ENCODE measurements around the gene PERM1. TPM values are rescaled to one million over a fixed set of nuclear protein-coding genes. Genes with fewer than 3 reads are reported as not detected.
A peak's percentile ranks its signal among the peaks of the same experiment; 100 is the strongest.

Gene PERM1
- total and polyA plus RNA-seq, 2 of the 13 experiments (the other 11 are each of a cell fraction or from before 2014, with no cell fraction given): 0.04 to 0.29 TPM

GRCh38 chr1:966704-967300, 15.1 kb downstream of the PERM1 start (continued):
- TF ChIP-seq, protein P1, sequence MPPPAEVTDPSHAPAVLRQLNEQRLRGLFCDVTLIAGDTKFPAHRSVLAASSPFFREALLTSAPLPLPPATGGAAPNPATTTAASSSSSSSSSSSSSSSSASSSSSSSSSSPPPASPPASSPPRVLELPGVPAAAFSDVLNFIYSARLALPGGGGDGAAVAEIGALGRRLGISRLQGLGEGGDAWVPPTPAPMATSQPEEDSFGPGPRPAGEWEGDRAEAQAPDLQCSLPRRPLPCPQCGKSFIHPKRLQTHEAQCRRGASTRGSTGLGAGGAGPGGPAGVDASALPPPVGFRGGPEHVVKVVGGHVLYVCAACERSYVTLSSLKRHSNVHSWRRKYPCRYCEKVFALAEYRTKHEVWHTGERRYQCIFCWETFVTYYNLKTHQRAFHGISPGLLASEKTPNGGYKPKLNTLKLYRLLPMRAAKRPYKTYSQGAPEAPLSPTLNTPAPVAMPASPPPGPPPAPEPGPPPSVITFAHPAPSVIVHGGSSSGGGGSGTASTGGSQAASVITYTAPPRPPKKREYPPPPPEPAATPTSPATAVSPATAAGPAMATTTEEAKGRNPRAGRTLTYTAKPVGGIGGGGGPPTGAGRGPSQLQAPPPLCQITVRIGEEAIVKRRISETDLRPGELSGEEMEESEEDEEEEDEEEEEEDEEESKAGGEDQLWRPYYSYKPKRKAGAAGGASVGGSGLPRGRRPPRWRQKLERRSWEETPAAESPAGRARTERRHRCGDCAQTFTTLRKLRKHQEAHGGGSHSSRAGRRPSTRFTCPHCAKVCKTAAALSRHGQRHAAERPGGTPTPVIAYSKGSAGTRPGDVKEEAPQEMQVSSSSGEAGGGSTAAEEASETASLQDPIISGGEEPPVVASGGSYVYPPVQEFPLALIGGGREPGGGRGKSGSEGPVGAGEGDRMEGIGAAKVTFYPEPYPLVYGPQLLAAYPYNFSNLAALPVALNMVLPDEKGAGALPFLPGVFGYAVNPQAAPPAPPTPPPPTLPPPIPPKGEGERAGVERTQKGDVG (CRISPR knock-in tag; IDR thresholded peaks at IDR 0.05; ENCODE audit: borderline replicate concordance): peak; percentile 53; the same call in 1 of the 2 replicates
- TF ChIP-seq SOX6 (IDR thresholded peaks at IDR 0.05) (no peak), SOX6 (CRISPR knock-in tag; IDR thresholded peaks at IDR 0.05) (peak; percentile 56), ZNF737 (CRISPR knock-in tag; IDR thresholded peaks at IDR 0.05; ENCODE audit: borderline replicate concordance) (no peak), ZBTB2 (CRISPR knock-in tag; IDR thresholded peaks at IDR 0.05; ENCODE audit: low read depth) (peak; percentile 51; the same call in 1 of the 2 replicates), ETV5 (CRISPR knock-in tag; IDR thresholded peaks at IDR 0.05; ENCODE audit: borderline replicate concordance) (peak; percentile 36; the same call in 1 of the 2 replicates), GABPA (IDR thresholded peaks at IDR 0.05; ENCODE audit: low read depth, low read length) (no peak), GABPA (CRISPR knock-in tag; IDR thresholded peaks at IDR 0.05; ENCODE audit: low read depth) (no peak), ZBTB20 (CRISPR knock-in tag; IDR thresholded peaks at IDR 0.05; ENCODE audit: borderline replicate concordance, low read depth) (peak; percentile 43; the same call in 1 of the 2 replicates), RBM39 (IDR thresholded peaks at IDR 0.05; ENCODE audit: low read depth, low read length, poor library complexity, severe bottlenecking) (no peak), ZNF263 (CRISPR knock-in tag; IDR thresholded peaks at IDR 0.05) (peak; percentile 59; the same call in 1 of the 2 replicates), ZFP62 (CRISPR knock-in tag; IDR thresholded peaks at IDR 0.05) (no peak), CHD4 (IDR thresholded peaks at IDR 0.05; ENCODE audit: borderline replicate concordance, low read length) (no peak), ZNF782 (CRISPR knock-in tag; IDR thresholded peaks at IDR 0.05; ENCODE audit: borderline replicate concordance) (no peak), ZNF207 (IDR thresholded peaks at IDR 0.05; ENCODE audit: borderline replicate concordance) (no peak), ZNF790 (CRISPR knock-in tag; IDR thresholded peaks at IDR 0.05; ENCODE audit: borderline replicate concordance) (0 out of 2 replicates have a peak, but pooled peaks have one; percentile 65), HDAC1 (CRISPR knock-in tag; IDR thresholded peaks at IDR 0.05) (0 out of 2 replicates have a peak, but pooled peaks have one; percentile 28)
- TF ChIP-seq, protein P2, sequence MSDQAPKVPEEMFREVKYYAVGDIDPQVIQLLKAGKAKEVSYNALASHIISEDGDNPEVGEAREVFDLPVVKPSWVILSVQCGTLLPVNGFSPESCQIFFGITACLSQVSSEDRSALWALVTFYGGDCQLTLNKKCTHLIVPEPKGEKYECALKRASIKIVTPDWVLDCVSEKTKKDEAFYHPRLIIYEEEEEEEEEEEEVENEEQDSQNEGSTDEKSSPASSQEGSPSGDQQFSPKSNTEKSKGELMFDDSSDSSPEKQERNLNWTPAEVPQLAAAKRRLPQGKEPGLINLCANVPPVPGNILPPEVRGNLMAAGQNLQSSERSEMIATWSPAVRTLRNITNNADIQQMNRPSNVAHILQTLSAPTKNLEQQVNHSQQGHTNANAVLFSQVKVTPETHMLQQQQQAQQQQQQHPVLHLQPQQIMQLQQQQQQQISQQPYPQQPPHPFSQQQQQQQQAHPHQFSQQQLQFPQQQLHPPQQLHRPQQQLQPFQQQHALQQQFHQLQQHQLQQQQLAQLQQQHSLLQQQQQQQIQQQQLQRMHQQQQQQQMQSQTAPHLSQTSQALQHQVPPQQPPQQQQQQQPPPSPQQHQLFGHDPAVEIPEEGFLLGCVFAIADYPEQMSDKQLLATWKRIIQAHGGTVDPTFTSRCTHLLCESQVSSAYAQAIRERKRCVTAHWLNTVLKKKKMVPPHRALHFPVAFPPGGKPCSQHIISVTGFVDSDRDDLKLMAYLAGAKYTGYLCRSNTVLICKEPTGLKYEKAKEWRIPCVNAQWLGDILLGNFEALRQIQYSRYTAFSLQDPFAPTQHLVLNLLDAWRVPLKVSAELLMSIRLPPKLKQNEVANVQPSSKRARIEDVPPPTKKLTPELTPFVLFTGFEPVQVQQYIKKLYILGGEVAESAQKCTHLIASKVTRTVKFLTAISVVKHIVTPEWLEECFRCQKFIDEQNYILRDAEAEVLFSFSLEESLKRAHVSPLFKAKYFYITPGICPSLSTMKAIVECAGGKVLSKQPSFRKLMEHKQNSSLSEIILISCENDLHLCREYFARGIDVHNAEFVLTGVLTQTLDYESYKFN (CRISPR knock-in tag; conservative IDR thresholded peaks at IDR 0.05): peak; percentile 10
